OCI-LY1 (cell line): ENCODE measurements around the gene P2RX2.

Source experiments
- H2AFZ ChIP-seq: fragments of 200-600 bp; sonication (generic), shearing (Covaris generic); 2 replicates; pipeline ENCODE4 v1.6.0; 2014; ENCODE audit warnings: antibody characterized with exemption, mild to moderate bottlenecking, low read length
- H3F3A ChIP-seq: fragments of 200-600 bp; sonication (generic), shearing (Covaris generic); 2 replicates; pipeline ENCODE4 v1.6.0; 2014; ENCODE audit warnings: mild to moderate bottlenecking, antibody characterized with exemption, low read length, moderate library complexity; ENCODE audit not compliant: insufficient read depth
- H3K27ac ChIP-seq: fragments of 200-600 bp; sonication (generic); 2 replicates; pipeline ENCODE4 v1.5.1; 2014; ENCODE audit warnings: low read length, mixed run types, mild to moderate bottlenecking, low read depth; ENCODE audit not compliant: poor library complexity, severe bottlenecking
- H3K27me3 ChIP-seq: fragments of 200-600 bp; sonication (generic); 2 replicates; pipeline ENCODE4 v1.6.0; 2014; ENCODE audit warnings: antibody characterized with exemption, mild to moderate bottlenecking, low read length, moderate library complexity; ENCODE audit not compliant: insufficient read depth
- H3K36me3 ChIP-seq: fragments of 200-600 bp; sonication (generic); 2 replicates; pipeline ENCODE4 v1.6.1; 2014; ENCODE audit warnings: mild to moderate bottlenecking, antibody characterized with exemption, low read length, moderate library complexity, mixed read lengths; ENCODE audit not compliant: insufficient read depth
- H3K4me1 ChIP-seq: fragments of 200-600 bp; sonication (generic); 2 replicates; pipeline ENCODE4 v1.5.1; 2014; ENCODE audit warnings: mild to moderate bottlenecking, low read length, moderate library complexity; ENCODE audit not compliant: insufficient read depth, severe bottlenecking
- H3K4me2 ChIP-seq: fragments of 200-600 bp; sonication (generic), shearing (Covaris generic); 2 replicates; pipeline ENCODE4 v1.6.1; 2014; ENCODE audit warnings: low read length
- H3K4me3 ChIP-seq: fragments of 200-600 bp; sonication (generic); 2 replicates; pipeline ENCODE4 v1.5.1; 2014; ENCODE audit warnings: low read length, low read depth, mild to moderate bottlenecking, mixed read lengths; ENCODE audit not compliant: poor library complexity, severe bottlenecking
- H3K79me2 ChIP-seq: fragments of 200-600 bp; shearing (Covaris generic); 2 replicates; pipeline ENCODE4 v1.6.1; 2016; ENCODE audit warnings: mixed run types, low read length, mixed read lengths; ENCODE audit not compliant: insufficient read depth
- H3K9ac ChIP-seq: fragments of 200-600 bp; sonication (generic), shearing (Covaris generic); 2 replicates; pipeline ENCODE4 v1.6.1; 2014; ENCODE audit warnings: mild to moderate bottlenecking, low read length, mixed read lengths
- H3K9me2 ChIP-seq: fragments of 200-600 bp; sonication (generic), shearing (Covaris generic); 2 replicates; pipeline ENCODE4 v1.6.1; 2014; ENCODE audit warnings: low read depth, mild to moderate bottlenecking, low read length, mixed read lengths
- H3K9me3 ChIP-seq: fragments of 200-600 bp; shearing (Covaris generic); 2 replicates; pipeline ENCODE4 v1.6.1; 2014; ENCODE audit warnings: low read length, mixed read lengths
- H4K20me1 ChIP-seq: fragments of 200-600 bp; sonication (generic), shearing (Covaris generic); 2 replicates; pipeline ENCODE4 v1.6.0; 2016; ENCODE audit warnings: mild to moderate bottlenecking, low read length; ENCODE audit not compliant: insufficient read depth
- CTCF ChIP-seq: fragments of 200-600 bp; sonication (generic), shearing (Covaris generic); IDR thresholded peaks from 2 replicates; pipeline ENCODE4 v1.5.1; 2017; ENCODE audit warnings: mild to moderate bottlenecking, antibody characterized with exemption, low read length, moderate library complexity, mixed read lengths
- EZH2 ChIP-seq: fragments of 200-600 bp; sonication (generic), shearing (Covaris generic); IDR thresholded peaks from 2 replicates; pipeline ENCODE4 v1.8.0; 2017; ENCODE audit warnings: borderline replicate concordance, mixed run types, mild to moderate bottlenecking, antibody characterized with exemption, low read length, moderate library complexity, mixed read lengths

The P2RX2 gene

DNA sequence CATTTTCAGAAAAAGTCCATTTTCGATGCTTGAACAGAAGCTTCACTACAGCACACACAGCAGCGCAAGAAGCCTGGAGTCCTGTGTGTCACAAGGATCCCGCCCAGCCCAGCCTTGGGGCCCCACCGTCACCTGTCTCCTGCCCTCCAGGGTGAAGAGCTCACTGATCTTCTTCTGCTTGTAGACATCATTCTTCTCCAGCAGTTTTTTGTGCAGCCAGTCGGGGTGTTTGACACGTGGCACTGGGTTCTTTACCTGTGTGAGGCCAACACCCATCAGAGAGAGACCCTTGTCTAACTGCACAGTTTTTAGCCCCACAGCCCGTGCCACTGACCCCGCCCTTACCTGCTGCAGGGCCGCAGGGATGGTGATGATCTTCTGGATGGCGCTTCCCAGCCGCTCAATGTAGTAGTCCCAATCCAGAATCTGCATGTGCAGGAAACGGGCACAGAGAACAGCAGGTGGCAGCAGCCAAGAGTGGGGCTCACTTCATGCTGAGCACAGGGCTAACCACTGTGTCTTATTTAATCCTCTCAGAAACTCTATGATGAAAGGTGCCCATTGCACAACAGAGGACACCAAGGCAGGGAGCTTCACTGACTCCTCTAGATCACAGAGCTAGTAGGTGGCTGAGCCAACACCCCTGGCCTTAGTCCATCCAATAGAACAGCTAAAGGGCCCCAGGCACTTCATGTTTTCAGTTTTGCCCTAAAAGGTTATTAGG, 38.6 kb downstream of the P2RX2 start:
- H2AFZ ChIP-seq, result no peak overlapping the region
- no peaks in the 10 kb centered on the region for H3K27me3 ChIP-seq
- H3K9me2 ChIP-seq, result no peaks in the 10 kb centered on the region
- H3K4me1 ChIP-seq, result no peaks in the 10 kb centered on the region
- H3F3A ChIP-seq, result no peaks in the 10 kb centered on the region
- peaks cover 97% of the 10 kb centered on the region for H3K36me3 ChIP-seq
- H3K4me2 ChIP-seq, result no peak overlapping the region
- H4K20me1 ChIP-seq, result no peaks in the 10 kb centered on the region
- H3K9me3 ChIP-seq, result no peaks in the 10 kb centered on the region
- no peaks in the 10 kb centered on the region for H3K79me2 ChIP-seq
- H3K4me3 ChIP-seq, result no peak overlapping the region
- no peak overlapping the region for H3K9ac ChIP-seq
- TF ChIP-seq CTCF, result no peak
- no peak for TF ChIP-seq EZH2
- H3K27ac ChIP-seq, result no peak overlapping the region

DNA sequence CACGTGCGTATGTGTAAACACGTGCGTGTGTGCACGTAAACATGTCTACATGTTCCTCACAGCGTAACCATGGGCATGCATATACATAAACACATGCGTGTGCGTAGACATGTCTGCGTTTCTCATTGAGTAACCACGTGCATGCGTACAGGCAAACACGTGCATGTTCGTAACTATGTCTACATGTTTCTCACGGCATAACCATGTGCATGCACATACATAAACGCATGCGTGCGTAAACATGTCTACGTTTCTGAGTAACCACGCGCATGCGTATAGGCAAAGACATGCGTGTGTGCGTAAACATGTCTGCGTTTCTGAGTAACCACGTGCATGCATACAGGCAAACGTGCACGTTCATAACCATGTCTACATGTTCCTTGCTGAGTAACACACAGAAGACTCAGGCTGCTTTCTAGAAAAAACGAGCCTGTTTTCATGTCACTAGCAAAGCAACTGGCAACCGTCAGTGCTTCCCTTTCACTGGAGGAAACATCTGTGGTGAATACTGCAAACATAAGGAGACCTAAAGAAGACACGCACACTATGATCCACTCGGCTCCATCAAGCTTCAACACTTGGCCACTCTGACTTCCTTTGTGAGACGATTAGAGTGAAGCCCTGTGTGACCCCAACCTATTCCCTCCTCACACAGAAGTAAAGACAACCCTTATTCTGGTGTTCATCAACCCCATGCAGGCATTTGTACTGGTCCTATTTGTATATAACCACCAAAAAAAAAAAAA, 39.7 kb downstream of the P2RX2 start:
- Histone ChIP-seq H3K9me3 (no peaks in the 10 kb centered on the region), H3K79me2 (no peaks in the 10 kb centered on the region), H3K4me3 (no peak overlapping the region), H3K4me1 (no peaks in the 10 kb centered on the region), H3K9ac (no peak overlapping the region), H3K36me3 (peaks cover 98% of the 10 kb centered on the region), H3K27ac (no peak overlapping the region), H3K4me2 (no peak overlapping the region), H4K20me1 (no peaks in the 10 kb centered on the region), H2AFZ (no peak overlapping the region), H3K9me2 (no peaks in the 10 kb centered on the region), H3F3A (no peaks in the 10 kb centered on the region), H3K27me3 (no peaks in the 10 kb centered on the region)
- TF ChIP-seq CTCF (no peak), EZH2 (no peak)

- H3K4me2 ChIP-seq, result no peak overlapping the region
These were observed 40.6 kb downstream of the P2RX2 start for GRCh38 chr12:132659146-132659545.

More at GRCh38 chr12:132659146-132659545, 40.6 kb downstream of the P2RX2 start:
- no peak overlapping the region for H3K4me3 ChIP-seq
- no peaks in the 10 kb centered on the region for H3F3A ChIP-seq
- H3K36me3 ChIP-seq, result peaks cover 98% of the 10 kb centered on the region
- TF ChIP-seq EZH2, result no peak
- TF ChIP-seq CTCF, result no peak
- H2AFZ ChIP-seq, result no peak overlapping the region
- H3K79me2 ChIP-seq, result no peaks in the 10 kb centered on the region
- no peaks in the 10 kb centered on the region for H3K9me3 ChIP-seq
- H3K9ac ChIP-seq, result no peak overlapping the region
- H3K27ac ChIP-seq, result no peak overlapping the region
- H4K20me1 ChIP-seq, result no peaks in the 10 kb centered on the region
- no peaks in the 10 kb centered on the region for H3K9me2 ChIP-seq
- H3K27me3 ChIP-seq, result no peaks in the 10 kb centered on the region
- no peaks in the 10 kb centered on the region for H3K4me1 ChIP-seq
